SK-N-SH (cell line): Measurements from ENCODE around the gene SSTR3. TPM values are rescaled to one million over a fixed set of nuclear protein-coding genes. Genes with fewer than 3 reads are reported as not detected.

ENCODE experiments used
- CTCF ChIA-PET: fragments of 300-600, 350-600 bp; formaldehyde crosslinking; extraction: SDS; loops from one replicate; lab custom pipeline; 2021; lab: Yijun Ruan, JAX
- POLR2A ChIA-PET: fragments of 350-600 bp; sonication (Branson Sonifier 250); formaldehyde crosslinking; extraction: SDS; loops from one replicate; lab custom pipeline; 2020; ENCODE audit warnings: antibody characterized with exemption, inconsistent platforms; lab: Yijun Ruan, JAX
- DNase-seq: peaks from one replicate; pipeline ENCODE4 v3.0.0; 2012
- H2AFZ ChIP-seq: fragments of 200-600 bp; sonication (generic); 2 replicates; pipeline ENCODE4 v1.8.1; 2016; ENCODE audit warnings: antibody characterized with exemption, mild to moderate bottlenecking, low read depth
- H3F3A ChIP-seq: fragments of 200-600 bp; sonication (generic); replicated peaks from 2 replicates; pipeline ENCODE3; 2016; ENCODE audit warnings: antibody characterized with exemption, mild to moderate bottlenecking; ENCODE audit not compliant: insufficient read depth
- H3K27ac ChIP-seq, 2 experiments: fragments of 200-500 bp in 1 of 2; fragments of 200-600 bp in 1 of 2; sonication (Bioruptor generic) in 1 of 2; sonication (generic), shearing (Covaris generic) in 1 of 2; 2 replicates each; pipeline versions ENCODE4 v1.5.1 to v1.6.1; 2014 to 2016; ENCODE audit warnings: low read depth in 2 of 2, inconsistent platforms in 1 of 2, low read length in 1 of 2, mild to moderate bottlenecking in 1 of 2, mixed read lengths in 1 of 2
- H3K27me3 ChIP-seq: fragments of 200-600 bp; sonication (generic), shearing (Covaris generic); 2 replicates; pipeline ENCODE4 v1.6.1; 2016; ENCODE audit warnings: mixed run types; ENCODE audit not compliant: insufficient read depth
- H3K36me3 ChIP-seq, 2 experiments: fragments of 200-500 bp in 1 of 2; fragments of 200-600 bp in 1 of 2; sonication (Bioruptor generic) in 1 of 2; sonication (generic) in 1 of 2; replicated peaks in 1 of 2; 2 replicates each; pipeline versions ENCODE3 to v1.5.1; 2014 to 2016; ENCODE audit warnings: low read length in 1 of 2, mild to moderate bottlenecking in 1 of 2; ENCODE audit not compliant: insufficient read depth in 2 of 2, control insufficient read depth in 1 of 2
- H3K4me1 ChIP-seq, 2 experiments: fragments of 200-500 bp in 1 of 2; fragments of 200-600 bp in 1 of 2; sonication (Bioruptor generic) in 1 of 2; sonication (generic), shearing (Covaris generic) in 1 of 2; 2 replicates each; pipeline versions ENCODE4 v1.5.1 to v1.6.1; 2014 to 2016; ENCODE audit warnings: low read depth in 1 of 2, low read length in 1 of 2, mixed run types in 1 of 2; ENCODE audit not compliant: insufficient read depth in 2 of 2, control insufficient read depth in 1 of 2
- H3K4me2 ChIP-seq: fragments of 200-600 bp; sonication (generic), shearing (Covaris generic); 2 replicates; pipeline ENCODE4 v1.6.1; 2017; ENCODE audit warnings: mixed run types
- H3K4me3 ChIP-seq, 2 experiments: fragments of 200-500 bp in 1 of 2; fragments of 200-600 bp in 1 of 2; sonication (Bioruptor generic) in 1 of 2; sonication (generic), shearing (Covaris generic) in 1 of 2; 2 replicates each; pipeline versions ENCODE4 v1.5.1 to v1.8.1; 2014 to 2016; ENCODE audit warnings: low read depth in 2 of 2, inconsistent platforms in 1 of 2, low read length in 1 of 2, mild to moderate bottlenecking in 1 of 2, mixed read lengths in 1 of 2, moderate library complexity in 1 of 2
- H3K79me2 ChIP-seq: fragments of 200-600 bp; sonication (generic); 2 replicates; pipeline ENCODE4 v1.8.1; 2017; ENCODE audit warnings: mild to moderate bottlenecking; ENCODE audit not compliant: insufficient read depth
- H3K9ac ChIP-seq: fragments of 200-600 bp; sonication (generic); 2 replicates; pipeline ENCODE4 v1.6.1; 2017; ENCODE audit warnings: mixed run types
- H3K9me2 ChIP-seq: fragments of 200-600 bp; sonication (generic); 2 replicates; pipeline ENCODE4 v1.6.1; 2017; ENCODE audit warnings: mixed run types
- H3K9me3 ChIP-seq: fragments of 200-600 bp; sonication (generic); 2 replicates; pipeline ENCODE4 v1.6.1; 2017; ENCODE audit warnings: mixed run types, mild to moderate bottlenecking, moderate library complexity
- H4K20me1 ChIP-seq: fragments of 200-600 bp; sonication (generic); 2 replicates; pipeline ENCODE4 v1.6.1; 2017; ENCODE audit warnings: mild to moderate bottlenecking, mixed run types; ENCODE audit not compliant: insufficient read depth
- ELF1 ChIP-seq: IDR thresholded peaks from 2 replicates; pipeline ENCODE4 v1.4.0; 2012
- GATA2 ChIP-seq: sonication (generic); formaldehyde crosslinking; IDR thresholded peaks from 2 replicates; pipeline ENCODE4 v1.5.0; 2020; ENCODE audit warnings: mild to moderate bottlenecking, missing genetic modification reagents
- NRF1 ChIP-seq: IDR thresholded peaks from 2 replicates; pipeline ENCODE4 v1.6.1; 2012; ENCODE audit warnings: low read depth, mild to moderate bottlenecking, low read length
- RXRA ChIP-seq: IDR thresholded peaks from 2 replicates; pipeline ENCODE4 v1.4.0; 2012; ENCODE audit warnings: low read depth, mild to moderate bottlenecking, borderline replicate concordance
- SMC3 ChIP-seq: IDR thresholded peaks from 2 replicates; pipeline ENCODE4 v1.6.1; 2012; ENCODE audit warnings: low read depth, low read length, improper control_type of control experiment
- TEAD4 ChIP-seq: IDR thresholded peaks from 2 replicates; pipeline ENCODE4 v1.4.0; 2012; ENCODE audit warnings: mild to moderate bottlenecking, borderline replicate concordance; ENCODE audit not compliant: insufficient read depth
- WGBS: methylation state at CpG from one replicate; pipeline ENCODE4 v1.1.6; 2017; ENCODE audit warnings: low lambda C conversion rate; 5-methylcytosine and 5-hydroxymethylcytosine counted together
- polyA plus RNA-seq, 3 experiments: library from polyadenylated mRNA; depleted of rRNA; stranded (reverse); fragments of >200 nt; gene quantifications; 2 replicates each; pipeline ENCODE4 v1.2.3, GENCODE V29; 2012
- TF ChIP-seq, protein P1 (sequence below): fragments of 150-350 bp; IDR thresholded peaks from 2 replicates; pipeline ENCODE4 v1.6.1; 2017; ENCODE audit warnings: antibody characterized with exemption, low read length, low read depth, borderline replicate concordance
- TF ChIP-seq, protein P2 (sequence below): fragments of 150-350 bp; IDR thresholded peaks from 2 replicates; pipeline ENCODE4 v1.6.1; 2016; ENCODE audit warnings: mild to moderate bottlenecking, low read depth, low read length

The SSTR3 gene
- polyA plus RNA-seq, 1 of the 3 experiments (the other 2 are of a cell fraction) = not detected

DNA sequence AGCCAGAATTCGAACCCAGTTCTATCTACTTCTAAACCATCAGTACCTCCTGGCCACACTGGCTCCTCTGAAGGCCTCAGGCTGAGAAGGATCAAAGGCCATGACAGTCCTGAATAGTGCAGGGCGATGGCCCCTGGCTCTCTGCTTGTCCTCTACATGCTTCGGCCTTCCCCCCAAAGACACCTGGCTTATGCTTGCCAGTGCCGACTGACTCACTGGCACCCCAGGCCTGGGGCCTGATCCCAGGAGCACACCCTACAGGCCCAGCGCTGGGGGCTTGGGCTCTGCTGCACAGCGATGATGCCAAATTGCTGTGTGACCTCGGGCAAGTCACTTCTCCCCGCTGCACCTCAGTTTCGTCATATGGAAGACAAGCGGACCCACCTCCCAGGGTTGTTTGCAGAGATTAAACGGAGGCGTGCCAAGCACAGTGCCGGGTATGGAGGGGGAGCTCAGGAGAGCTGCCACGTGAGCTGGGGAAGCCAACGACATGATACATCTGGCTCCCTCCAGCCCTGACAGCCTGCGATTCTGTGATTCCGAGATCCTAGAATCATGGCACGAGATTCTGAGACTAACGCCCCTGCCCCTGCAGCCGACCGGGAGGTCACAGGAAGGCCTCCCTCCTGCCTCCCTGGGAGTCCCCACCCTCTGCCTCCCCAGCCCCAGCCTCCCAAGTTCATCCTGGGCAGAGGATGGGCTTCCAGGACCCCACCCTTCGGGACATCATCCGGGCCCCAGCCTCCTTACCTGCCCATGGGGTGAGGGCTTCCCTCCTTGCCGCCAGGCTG, 1.0 kb downstream of the SSTR3 start:
- TF ChIP-seq, protein P1, sequence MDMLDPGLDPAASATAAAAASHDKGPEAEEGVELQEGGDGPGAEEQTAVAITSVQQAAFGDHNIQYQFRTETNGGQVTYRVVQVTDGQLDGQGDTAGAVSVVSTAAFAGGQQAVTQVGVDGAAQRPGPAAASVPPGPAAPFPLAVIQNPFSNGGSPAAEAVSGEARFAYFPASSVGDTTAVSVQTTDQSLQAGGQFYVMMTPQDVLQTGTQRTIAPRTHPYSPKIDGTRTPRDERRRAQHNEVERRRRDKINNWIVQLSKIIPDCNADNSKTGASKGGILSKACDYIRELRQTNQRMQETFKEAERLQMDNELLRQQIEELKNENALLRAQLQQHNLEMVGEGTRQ = no peak
- H3K27me3 ChIP-seq = no peaks in the 10 kb centered on the region; the same call in 1 of the 2 replicates
- ChIA-PET POLR2A (no interaction called here), CTCF (interaction anchor here (1.0 to 4.7 kb wide), 4 partner anchors 13 to 129 kb away, joined by 3 to 54 read pairs (median 14); no protein-coding TSS in a partner anchor)
- H3K9me3 ChIP-seq = no peaks in the 10 kb centered on the region
- H3K4me2 ChIP-seq = no peak overlapping the region
- H3K27ac ChIP-seq = no peak overlapping the region
- DNase-seq = no peak
- no peak overlapping the region for H3K9ac ChIP-seq
- no peak overlapping the region for H3K4me3 ChIP-seq
- no peaks in the 10 kb centered on the region for H4K20me1 ChIP-seq
- H3K9me2 ChIP-seq = no peaks in the 10 kb centered on the region
- H3K4me1 ChIP-seq = peaks cover 0 to 10% of the 10 kb centered on the region in 2 experiments; a peak in 1 of 4 replicates
- H3K79me2 ChIP-seq = no peaks in the 10 kb centered on the region
- H3K36me3 ChIP-seq = no peaks in the 10 kb centered on the region
- WGBS = 74% methylated on average over 4 of the region's 24 CpGs
- H2AFZ ChIP-seq = no peak overlapping the region
- H3F3A ChIP-seq = no peaks in the 10 kb centered on the region

DNA sequence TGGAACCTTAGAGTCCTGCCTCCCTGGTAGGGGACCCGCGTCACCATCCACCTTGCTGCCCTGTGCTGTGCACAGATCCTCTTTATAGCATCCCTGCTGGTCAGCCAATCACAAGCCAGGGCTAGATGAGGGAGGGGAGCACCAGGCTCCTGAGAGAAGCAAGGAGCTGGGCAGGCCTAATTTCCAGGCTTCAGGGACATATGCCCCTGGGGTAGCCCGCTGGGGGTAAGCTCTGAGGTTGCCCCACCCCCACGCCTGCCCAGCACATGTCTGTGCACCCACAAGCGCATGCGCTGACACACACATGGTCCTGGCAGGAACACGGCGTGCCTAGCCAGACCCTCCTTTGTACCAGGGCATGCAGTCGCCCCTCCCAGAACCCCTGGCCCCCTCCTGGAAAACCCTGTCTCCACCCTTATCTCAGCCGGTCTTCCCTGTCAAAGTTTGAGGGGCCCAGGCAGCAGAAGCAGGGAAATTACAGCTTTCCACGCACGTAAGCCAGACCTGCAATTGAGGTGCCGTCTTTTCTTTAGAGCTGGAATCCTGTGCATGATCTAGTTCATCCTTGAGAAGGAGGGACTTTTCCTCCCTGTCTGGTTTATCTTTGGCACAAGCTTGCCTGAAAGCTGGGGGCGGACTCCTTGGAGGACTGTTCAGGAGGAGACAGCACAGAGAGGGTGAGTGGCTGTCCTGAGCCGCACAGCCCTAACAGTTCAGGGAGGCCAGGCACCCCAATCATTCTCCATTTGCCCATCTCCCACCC, 2.1 kb downstream of the SSTR3 start:
- Histone ChIP-seq H3K79me2 (no peaks in the 10 kb centered on the region), H3K36me3 (no peaks in the 10 kb centered on the region), H3K9me3 (no peaks in the 10 kb centered on the region), H3K4me3 (no peak overlapping the region), H3K9ac (no peak overlapping the region), H3K27me3 (no peaks in the 10 kb centered on the region; the same call in 1 of the 2 replicates), H3K4me2 (no peak overlapping the region), H2AFZ (no peak overlapping the region), H3K9me2 (no peaks in the 10 kb centered on the region), H3F3A (no peaks in the 10 kb centered on the region), H3K4me1 (peaks cover 0 to 10% of the 10 kb centered on the region in 2 experiments; a peak in 1 of 4 replicates), H3K27ac (no peak overlapping the region), H4K20me1 (no peaks in the 10 kb centered on the region)
- TF ChIP-seq SMC3 = no peak
- TF ChIP-seq, protein P2, sequence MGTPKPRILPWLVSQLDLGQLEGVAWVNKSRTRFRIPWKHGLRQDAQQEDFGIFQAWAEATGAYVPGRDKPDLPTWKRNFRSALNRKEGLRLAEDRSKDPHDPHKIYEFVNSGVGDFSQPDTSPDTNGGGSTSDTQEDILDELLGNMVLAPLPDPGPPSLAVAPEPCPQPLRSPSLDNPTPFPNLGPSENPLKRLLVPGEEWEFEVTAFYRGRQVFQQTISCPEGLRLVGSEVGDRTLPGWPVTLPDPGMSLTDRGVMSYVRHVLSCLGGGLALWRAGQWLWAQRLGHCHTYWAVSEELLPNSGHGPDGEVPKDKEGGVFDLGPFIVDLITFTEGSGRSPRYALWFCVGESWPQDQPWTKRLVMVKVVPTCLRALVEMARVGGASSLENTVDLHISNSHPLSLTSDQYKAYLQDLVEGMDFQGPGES = no peak
- no peak for TF ChIP-seq TEAD4
- no peak for TF ChIP-seq NRF1
- TF ChIP-seq ELF1 = no peak
- TF ChIP-seq RXRA = no peak
- no peak for TF ChIP-seq GATA2
- POLR2A ChIA-PET = no interaction called here
- 94% methylated on average over 9 of the region's 15 CpGs for WGBS
- CTCF ChIA-PET = interaction anchor here (1.1 to 4.7 kb wide), 4 partner anchors 11 to 50 kb away, joined by 3 to 54 read pairs (median 15); no protein-coding TSS in a partner anchor
- peak; percentile 57 for DNase-seq
